HepG2 (cell line): ENCODE results near the gene C1QTNF12. TPM values are rescaled to one million over a fixed set of nuclear protein-coding genes. Genes with fewer than 3 reads are reported as not detected.

Experiments used
- ATAC-seq: fragments of 200-7000 bp; cut with Tn5 transposase; 3 replicates; pipeline ENCODE4 v1.9.1; 2020; ENCODE audit warnings: mild to moderate bottlenecking, moderate library complexity
- BruUV-seq: library from RNA; stranded (reverse); fragments of 400-500 nt; replicated peaks from 2 replicates; lab custom pipeline; 2021; lab: Mats Ljungman, UMichigan
- CTCF ChIA-PET: fragments of 300-600 bp; formaldehyde crosslinking; extraction: SDS; loops from one replicate; lab custom pipeline; 2021; ENCODE audit warnings: low total read pairs, inconsistent platforms, low intra/inter-chr PET ratio; lab: Yijun Ruan, JAX
- POLR2A ChIA-PET: fragments of 350-600 bp; sonication (Branson Sonifier 250); formaldehyde crosslinking; loops from one replicate; lab custom pipeline; 2020; ENCODE audit warnings: antibody characterized with exemption, inconsistent platforms; lab: Yijun Ruan, JAX
- DNase-seq: peaks from one replicate; pipeline ENCODE4 v3.0.0-alpha.2; 2015; ENCODE audit warnings: low spot score
- FAIRE-seq: peaks from 3 replicates; lab custom pipeline; 2011; peaks lifted over from hg19 to GRCh38; lab: Jason Lieb, UNC
- H2AFZ ChIP-seq: one replicate; pipeline ENCODE4 v1.6.1; 2011; ENCODE audit warnings: low read length, inconsistent platforms
- H3K27ac ChIP-seq: fragments of 300-600 bp; 3 replicates; pipeline ENCODE4 v1.8.0; 2011; ENCODE audit warnings: mixed run types, mild to moderate bottlenecking, mixed read lengths, low read length, inconsistent platforms; ENCODE audit not compliant: insufficient read depth; ENCODE audit errors: extremely low read length
- H3K27me3 ChIP-seq, 2 experiments: fragments of 200-600 bp in 1 of 2; 2 replicates in 1 of 2; 3 replicates in 1 of 2; pipeline versions ENCODE4 v1.6.0 to v1.8.0; 2011; ENCODE audit warnings: low read length in 2 of 2, mild to moderate bottlenecking in 2 of 2, moderate library complexity in 2 of 2, inconsistent platforms in 1 of 2; ENCODE audit not compliant: insufficient read depth in 2 of 2, control insufficient read depth in 1 of 2
- H3K36me3 ChIP-seq, 2 experiments: fragments of 200-600 bp in 1 of 2; replicated peaks in 1 of 2; 2 replicates in 1 of 2; 3 replicates in 1 of 2; pipeline versions ENCODE4 v1.5.1 to v1.8.0; 2011; ENCODE audit warnings: low read length in 2 of 2, inconsistent platforms in 1 of 2; ENCODE audit not compliant: insufficient read depth in 2 of 2, control insufficient read depth in 1 of 2
- H3K4me1 ChIP-seq: 2 replicates; pipeline ENCODE4 v1.5.1; 2012; ENCODE audit warnings: low read length, inconsistent platforms; ENCODE audit not compliant: insufficient read depth
- H3K4me2 ChIP-seq: 2 replicates; pipeline ENCODE4 v1.6.0; 2011; ENCODE audit warnings: low read depth, low read length, inconsistent platforms
- H3K4me3 ChIP-seq, 3 experiments: fragments of 200-600 bp in 1 of 3; sonication (generic), shearing (Covaris generic) in 1 of 3; replicated peaks in 1 of 3; 2 replicates each; pipeline ENCODE4 v1.5.1; 2011 to 2016; ENCODE audit warnings: low read length in 3 of 3, inconsistent platforms in 2 of 3, low read depth in 2 of 3, mild to moderate bottlenecking in 2 of 3, control low read depth in 1 of 3, mixed read lengths in 1 of 3; ENCODE audit not compliant: insufficient read depth in 1 of 3
- H3K79me2 ChIP-seq: one replicate; pipeline ENCODE4 v1.6.1; 2011; ENCODE audit warnings: low read length, inconsistent platforms; ENCODE audit not compliant: insufficient read depth
- H3K9ac ChIP-seq: 2 replicates; pipeline ENCODE4 v1.6.0; 2011; ENCODE audit warnings: mild to moderate bottlenecking, low read depth, low read length, inconsistent platforms; ENCODE audit not compliant: insufficient read depth
- H3K9me3 ChIP-seq: 2 replicates; pipeline ENCODE4 v1.5.1; 2012; ENCODE audit warnings: mild to moderate bottlenecking, low read length
- H4K20me1 ChIP-seq: 2 replicates; pipeline ENCODE4 v1.6.0; 2011; ENCODE audit warnings: inconsistent platforms, mild to moderate bottlenecking, low read length, moderate library complexity; ENCODE audit not compliant: insufficient read depth
- MED1 ChIP-seq: sonication (generic); formaldehyde crosslinking; IDR thresholded peaks from 2 replicates; pipeline ENCODE4 v1.4.0; 2020; ENCODE audit warnings: missing genetic modification reagents
- SIN3B ChIP-seq: fragments of 150-350 bp; IDR thresholded peaks from 2 replicates; pipeline ENCODE4 v1.6.1; 2014; ENCODE audit warnings: low read length
- ZNF335 ChIP-seq: sonication (generic); formaldehyde crosslinking; IDR thresholded peaks from 2 replicates; pipeline ENCODE4 v1.4.0; 2020; ENCODE audit warnings: missing genetic modification reagents
- ZNF776 ChIP-seq: sonication (generic); formaldehyde crosslinking; IDR thresholded peaks from 2 replicates; pipeline ENCODE4 v1.4.0; 2020; ENCODE audit warnings: mild to moderate bottlenecking, missing genetic modification reagents
- WGBS: methylation state at CpG from one replicate; pipeline ENCODE4 v1.1.6; 2017; ENCODE audit warnings: low lambda C conversion rate; 5-methylcytosine and 5-hydroxymethylcytosine counted together
- in situ Hi-C: cut with HindIII; loops from 2 replicates; pipeline ENCODE4 v1.10.0; 2017; ENCODE audit warnings: low pct_unique_long_range_greater_than_20kb; ENCODE audit not compliant: extremely low pct_ligation_motif_present
- intact Hi-C: fragments of 100-400 bp; cut with micrococcal nuclease; formaldehyde crosslinking; loops from one replicate; pipeline ENCODE4 v1.10.0; 2022; ENCODE audit not compliant: unreplicated experiment
- polyA plus RNA-seq, 8 experiments: library from polyadenylated mRNA; depleted of rRNA in 3 of 8; stranded (reverse) in 7 of 8; unstranded in 1 of 8; fragments of >200 nt; fragmentation: Illumina TruSeq in 4 of 8; extraction: Trizol in 4 of 8; gene quantifications; 2 replicates each; pipeline versions ENCODE4 v1.2.1 to v1.2.3, GENCODE V29; 2011 to 2016; ENCODE audit warnings: low read depth in 4 of 8, missing spikeins in 1 of 8, mixed read lengths in 1 of 8; ENCODE audit not compliant: insufficient read depth in 1 of 8
- total RNA-seq, 5 experiments: library from RNA; depleted of rRNA; stranded (reverse); fragments of >200 nt; fragmentation: Illumina TruSeq; extraction: Trizol; gene quantifications; 2 replicates each; pipeline ENCODE4 v1.2.3, GENCODE V29; 2016; ENCODE audit warnings: low read depth in 1 of 5

C1QTNF12 gene
- total and polyA plus RNA-seq, 2 of the 13 experiments (the other 11 are each of a cell fraction or from before 2014, with no cell fraction given), result 0.18 to 0.64 TPM

- no peak overlapping the region for H3K27ac ChIP-seq
- H3K27me3 ChIP-seq, result peaks cover 16 to 34% of the 10 kb centered on the region in 2 experiments; a peak in 4 of 5 replicates
- H3K4me3 ChIP-seq, result no peak overlapping the region
- H4K20me1 ChIP-seq, result no peaks in the 10 kb centered on the region
- H3K4me1 ChIP-seq, result peaks cover 22% of the 10 kb centered on the region
- no TSS peak for BruUV-seq
- H3K36me3 ChIP-seq, result no peaks in the 10 kb centered on the region
- in situ Hi-C loops, result no loop called here
- intact Hi-C loops, result no loop called here
- no peak for TF ChIP-seq ZNF776 (CRISPR knock-in tag)
- TF ChIP-seq SIN3B, result no peak
- no peak overlapping the region for H3K4me2 ChIP-seq
- no peaks in the 10 kb centered on the region for H3K79me2 ChIP-seq
- H3K9me3 ChIP-seq, result peaks cover 11% of the 10 kb centered on the region
- H3K9ac ChIP-seq, result no peak overlapping the region
- ChIA-PET CTCF (no interaction called here), POLR2A (no interaction called here)
- no peak overlapping the region for H2AFZ ChIP-seq
- WGBS, result 76% methylated on average over 10 of the region's 48 CpGs
- DNase-seq (no peak), ATAC-seq (no peak), FAIRE-seq (no peak)
Observed at GRCh38 chr1:1197551-1198422, 48.7 kb downstream of the C1QTNF12 start.

- H3K4me3 ChIP-seq, result no peak overlapping the region
- H3K9me3 ChIP-seq, result peaks cover 11% of the 10 kb centered on the region
- H3K9ac ChIP-seq, result no peak overlapping the region
- POLR2A ChIA-PET, result no interaction called here
- no peak overlapping the region for H3K4me2 ChIP-seq
- CTCF ChIA-PET, result no interaction called here
- H3K4me1 ChIP-seq, result peaks cover 22% of the 10 kb centered on the region
- no peak for FAIRE-seq
- no peak overlapping the region for H3K27ac ChIP-seq
- H2AFZ ChIP-seq, result no peak overlapping the region
- no peaks in the 10 kb centered on the region for H3K79me2 ChIP-seq
- ATAC-seq, result no peak
- TF ChIP-seq ZNF335 (CRISPR knock-in tag) (no peak), MED1 (no peak)
- TF ChIP-seq, all 625 proteins: peak for 0
- no TSS peak for BruUV-seq
- no peaks in the 10 kb centered on the region for H3K36me3 ChIP-seq
- DNase-seq, result no peak
- H3K27me3 ChIP-seq, result peaks cover 16 to 32% of the 10 kb centered on the region in 2 experiments; a peak in 4 of 5 replicates
- H4K20me1 ChIP-seq, result no peaks in the 10 kb centered on the region
- 76% methylated on average over 8 of the region's 8 CpGs for WGBS
- intact Hi-C loops, result no loop called here
- in situ Hi-C loops, result no loop called here
Observed at GRCh38 chr1:1197188-1197500, 49.4 kb downstream of the C1QTNF12 start.
